Stimulated activated memory B cell treated with anti-CD40 and anti-IgM and Interleukin-4, amounts not matched to agents 10 μg/mL and 1 μg/mL and 100 μg/mL, for 72 hours (primary cell): Measurements from ENCODE around the gene DRAM2.
"Not testable (repeated sequence)": the region's sequence is repeated elsewhere in the genome, so short reads cannot be mapped to it uniquely, and the experiment has no call there.

Experiments used
- ATAC-seq: fragments of 150-1000 bp; cut with Tn5 transposase; 2 replicates; pipeline ENCODE4 v1.10.0; 2021
- H3K27ac Mint-ChIP-seq: one replicate; pipeline ENCODE4 v1.8.0; 2022; ENCODE audit warnings: mild to moderate bottlenecking, mixed read lengths
- H3K27me3 Mint-ChIP-seq: one replicate; pipeline ENCODE4 v1.8.0; 2022; ENCODE audit warnings: mixed read lengths
- H3K36me3 Mint-ChIP-seq: one replicate; pipeline ENCODE4 v1.8.0; 2022; ENCODE audit warnings: mixed read lengths
- H3K4me1 Mint-ChIP-seq: one replicate; pipeline ENCODE4 v1.8.0; 2022; ENCODE audit warnings: mixed read lengths
- H3K4me3 Mint-ChIP-seq: one replicate; pipeline ENCODE4 v1.8.0; 2022; ENCODE audit warnings: mild to moderate bottlenecking, moderate library complexity, mixed read lengths
- H3K9me3 Mint-ChIP-seq: one replicate; pipeline ENCODE4 v1.8.0; 2022; ENCODE audit warnings: mixed read lengths

The DRAM2 gene

DNA sequence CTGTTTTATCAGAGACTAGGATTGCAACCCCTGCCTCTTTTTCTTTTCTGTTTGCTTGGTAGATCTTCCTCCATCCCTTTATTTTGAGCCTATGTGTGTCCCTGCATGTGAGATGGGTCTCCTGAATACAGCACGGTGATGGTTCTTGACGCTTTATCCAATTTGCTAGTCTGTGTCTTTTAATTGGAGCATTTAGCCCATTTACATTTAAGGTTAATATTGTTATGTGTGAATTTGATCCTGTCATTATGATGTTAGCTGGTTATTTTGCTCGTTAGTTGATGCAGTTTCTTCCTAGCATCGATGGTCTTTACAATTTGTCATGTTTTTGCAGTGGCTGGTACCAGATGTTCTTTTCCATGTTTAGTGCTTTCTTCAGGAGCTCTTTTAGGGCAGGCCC, 62.6 kb downstream of the DRAM2 start:
- ATAC-seq, H3K27me3 Mint-ChIP-seq, H3K4me3 Mint-ChIP-seq, H3K27ac Mint-ChIP-seq, H3K4me1 Mint-ChIP-seq, H3K36me3 Mint-ChIP-seq: not testable (repeated sequence)
- H3K9me3 Mint-ChIP-seq: peaks cover 10% of the 10 kb centered on the region
